HepG2 (cell line): ENCODE results near the gene TYMS. TPM values are rescaled to one million over a fixed set of nuclear protein-coding genes. Genes with fewer than 3 reads are reported as not detected.

Experiments used
- ATAC-seq: fragments of 200-7000 bp; cut with Tn5 transposase; 3 replicates; pipeline ENCODE4 v1.9.1; 2020; ENCODE audit warnings: mild to moderate bottlenecking, moderate library complexity
- BruUV-seq: library from RNA; stranded (reverse); fragments of 400-500 nt; replicated peaks from 2 replicates; lab custom pipeline; 2021; lab: Mats Ljungman, UMichigan
- CTCF ChIA-PET: fragments of 300-600 bp; formaldehyde crosslinking; extraction: SDS; loops from one replicate; lab custom pipeline; 2021; ENCODE audit warnings: low total read pairs, inconsistent platforms, low intra/inter-chr PET ratio; lab: Yijun Ruan, JAX
- POLR2A ChIA-PET: fragments of 350-600 bp; sonication (Branson Sonifier 250); formaldehyde crosslinking; loops from one replicate; lab custom pipeline; 2020; ENCODE audit warnings: antibody characterized with exemption, inconsistent platforms; lab: Yijun Ruan, JAX
- DNase-seq: peaks from one replicate; pipeline ENCODE4 v3.0.0-alpha.2; 2015; ENCODE audit warnings: low spot score
- FAIRE-seq: peaks from 3 replicates; lab custom pipeline; 2011; peaks lifted over from hg19 to GRCh38; lab: Jason Lieb, UNC
- H2AFZ ChIP-seq: one replicate; pipeline ENCODE4 v1.6.1; 2011; ENCODE audit warnings: low read length, inconsistent platforms
- H3K27ac ChIP-seq: fragments of 300-600 bp; 3 replicates; pipeline ENCODE4 v1.8.0; 2011; ENCODE audit warnings: mixed run types, mild to moderate bottlenecking, mixed read lengths, low read length, inconsistent platforms; ENCODE audit not compliant: insufficient read depth; ENCODE audit errors: extremely low read length
- H3K27me3 ChIP-seq, 2 experiments: fragments of 200-600 bp in 1 of 2; 2 replicates in 1 of 2; 3 replicates in 1 of 2; pipeline versions ENCODE4 v1.6.0 to v1.8.0; 2011; ENCODE audit warnings: low read length in 2 of 2, mild to moderate bottlenecking in 2 of 2, moderate library complexity in 2 of 2, inconsistent platforms in 1 of 2; ENCODE audit not compliant: insufficient read depth in 2 of 2, control insufficient read depth in 1 of 2
- H3K36me3 ChIP-seq, 2 experiments: fragments of 200-600 bp in 1 of 2; replicated peaks in 1 of 2; 2 replicates in 1 of 2; 3 replicates in 1 of 2; pipeline versions ENCODE4 v1.5.1 to v1.8.0; 2011; ENCODE audit warnings: low read length in 2 of 2, inconsistent platforms in 1 of 2; ENCODE audit not compliant: insufficient read depth in 2 of 2, control insufficient read depth in 1 of 2
- H3K4me1 ChIP-seq: 2 replicates; pipeline ENCODE4 v1.5.1; 2012; ENCODE audit warnings: low read length, inconsistent platforms; ENCODE audit not compliant: insufficient read depth
- H3K4me2 ChIP-seq: 2 replicates; pipeline ENCODE4 v1.6.0; 2011; ENCODE audit warnings: low read depth, low read length, inconsistent platforms
- H3K4me3 ChIP-seq, 3 experiments: fragments of 200-600 bp in 1 of 3; sonication (generic), shearing (Covaris generic) in 1 of 3; replicated peaks in 1 of 3; 2 replicates each; pipeline ENCODE4 v1.5.1; 2011 to 2016; ENCODE audit warnings: low read length in 3 of 3, inconsistent platforms in 2 of 3, low read depth in 2 of 3, mild to moderate bottlenecking in 2 of 3, control low read depth in 1 of 3, mixed read lengths in 1 of 3; ENCODE audit not compliant: insufficient read depth in 1 of 3
- H3K79me2 ChIP-seq: one replicate; pipeline ENCODE4 v1.6.1; 2011; ENCODE audit warnings: low read length, inconsistent platforms; ENCODE audit not compliant: insufficient read depth
- H3K9ac ChIP-seq: 2 replicates; pipeline ENCODE4 v1.6.0; 2011; ENCODE audit warnings: mild to moderate bottlenecking, low read depth, low read length, inconsistent platforms; ENCODE audit not compliant: insufficient read depth
- H3K9me3 ChIP-seq: 2 replicates; pipeline ENCODE4 v1.5.1; 2012; ENCODE audit warnings: mild to moderate bottlenecking, low read length
- H4K20me1 ChIP-seq: 2 replicates; pipeline ENCODE4 v1.6.0; 2011; ENCODE audit warnings: inconsistent platforms, mild to moderate bottlenecking, low read length, moderate library complexity; ENCODE audit not compliant: insufficient read depth
- CREM ChIP-seq, 2 experiments: sonication (generic) in 1 of 2; formaldehyde crosslinking in 1 of 2; IDR thresholded peaks; 2 replicates each; pipeline versions ENCODE4 v1.4.0 to v1.6.1; 2016 to 2020; ENCODE audit warnings: antibody characterized with exemption in 1 of 2, mild to moderate bottlenecking in 1 of 2, missing genetic modification reagents in 1 of 2
- CTCF ChIP-seq: sonication (generic); formaldehyde crosslinking; IDR thresholded peaks from 2 replicates; pipeline ENCODE4 v1.5.0; 2020; ENCODE audit warnings: mild to moderate bottlenecking, missing genetic modification reagents, moderate library complexity
- GTF3A ChIP-seq: sonication (generic); formaldehyde crosslinking; conservative IDR thresholded peaks from 2 replicates; pipeline ENCODE4 v1.4.0; 2020; ENCODE audit warnings: mild to moderate bottlenecking, missing genetic modification reagents
- HNF1B ChIP-seq: sonication (generic); formaldehyde crosslinking; IDR thresholded peaks from 2 replicates; pipeline ENCODE4 v1.5.1; 2020; ENCODE audit warnings: mild to moderate bottlenecking, moderate library complexity, missing genetic modification reagents
- KDM5A ChIP-seq: fragments of 200-600 bp; sonication (generic); IDR thresholded peaks from 2 replicates; pipeline ENCODE4 v1.7.0; 2018; ENCODE audit warnings: antibody characterized with exemption, mild to moderate bottlenecking, low read length, borderline replicate concordance
- SALL1 ChIP-seq: sonication (generic); formaldehyde crosslinking; IDR thresholded peaks from 2 replicates; pipeline ENCODE4 v1.8.0; 2022; ENCODE audit warnings: mild to moderate bottlenecking, missing genetic modification reagents
- SRY ChIP-seq: sonication (generic); formaldehyde crosslinking; IDR thresholded peaks from 2 replicates; pipeline ENCODE4 v1.8.0; 2022; ENCODE audit warnings: mild to moderate bottlenecking, missing genetic modification reagents
- TARDBP ChIP-seq: sonication (generic); formaldehyde crosslinking; IDR thresholded peaks from 2 replicates; pipeline ENCODE4 v1.8.0; 2022; ENCODE audit warnings: mild to moderate bottlenecking, missing genetic modification reagents
- ZNF24 ChIP-seq: fragments of 450-650 bp; IDR thresholded peaks from 2 replicates; pipeline ENCODE4 v1.6.1; 2017; ENCODE audit warnings: antibody characterized with exemption, mild to moderate bottlenecking
- ZNF333 ChIP-seq: sonication (generic); formaldehyde crosslinking; IDR thresholded peaks from 2 replicates; pipeline ENCODE4 v1.4.0; 2020; ENCODE audit warnings: mild to moderate bottlenecking, missing genetic modification reagents, borderline replicate concordance
- ZNF564 ChIP-seq: sonication (generic); formaldehyde crosslinking; IDR thresholded peaks from 2 replicates; pipeline ENCODE4 v1.8.1; 2023; ENCODE audit warnings: mild to moderate bottlenecking, missing genetic modification reagents
- ZNF678 ChIP-seq: sonication (generic); formaldehyde crosslinking; IDR thresholded peaks from 2 replicates; pipeline ENCODE4 v1.4.0; 2020; ENCODE audit warnings: mild to moderate bottlenecking, missing genetic modification reagents
- ZNF788 ChIP-seq: sonication (generic); formaldehyde crosslinking; IDR thresholded peaks from 2 replicates; pipeline ENCODE4 v1.5.0; 2020; ENCODE audit warnings: mild to moderate bottlenecking, missing genetic modification reagents, borderline replicate concordance
- WGBS: methylation state at CpG from one replicate; pipeline ENCODE4 v1.1.6; 2017; ENCODE audit warnings: low lambda C conversion rate; 5-methylcytosine and 5-hydroxymethylcytosine counted together
- in situ Hi-C: cut with HindIII; loops from 2 replicates; pipeline ENCODE4 v1.10.0; 2017; ENCODE audit warnings: low pct_unique_long_range_greater_than_20kb; ENCODE audit not compliant: extremely low pct_ligation_motif_present
- intact Hi-C: fragments of 100-400 bp; cut with micrococcal nuclease; formaldehyde crosslinking; loops from one replicate; pipeline ENCODE4 v1.10.0; 2022; ENCODE audit not compliant: unreplicated experiment
- polyA plus RNA-seq, 8 experiments: library from polyadenylated mRNA; depleted of rRNA in 3 of 8; stranded (reverse) in 7 of 8; unstranded in 1 of 8; fragments of >200 nt; fragmentation: Illumina TruSeq in 4 of 8; extraction: Trizol in 4 of 8; gene quantifications; 2 replicates each; pipeline versions ENCODE4 v1.2.1 to v1.2.3, GENCODE V29; 2011 to 2016; ENCODE audit warnings: low read depth in 4 of 8, missing spikeins in 1 of 8, mixed read lengths in 1 of 8; ENCODE audit not compliant: insufficient read depth in 1 of 8
- total RNA-seq, 5 experiments: library from RNA; depleted of rRNA; stranded (reverse); fragments of >200 nt; fragmentation: Illumina TruSeq; extraction: Trizol; gene quantifications; 2 replicates each; pipeline ENCODE4 v1.2.3, GENCODE V29; 2016; ENCODE audit warnings: low read depth in 1 of 5
- TF ChIP-seq, protein P1 (sequence below): IDR thresholded peaks from 2 replicates; pipeline ENCODE4 v1.6.1; 2012; ENCODE audit warnings: inconsistent platforms
- TF ChIP-seq, protein P2 (sequence below), 2 experiments: sonication (generic) in 1 of 2; formaldehyde crosslinking in 1 of 2; IDR thresholded peaks; 2 replicates each; pipeline versions ENCODE4 v1.4.0 to v1.6.1; 2018 to 2020; ENCODE audit warnings: missing genetic modification reagents in 2 of 2, borderline replicate concordance in 1 of 2, low read depth in 1 of 2, mild to moderate bottlenecking in 1 of 2, missing biosample characterization in 1 of 2

TYMS gene
- total and polyA plus RNA-seq, 2 of the 13 experiments (the other 11 are each of a cell fraction or from before 2014, with no cell fraction given), result 80.1 to 106 TPM

DNA sequence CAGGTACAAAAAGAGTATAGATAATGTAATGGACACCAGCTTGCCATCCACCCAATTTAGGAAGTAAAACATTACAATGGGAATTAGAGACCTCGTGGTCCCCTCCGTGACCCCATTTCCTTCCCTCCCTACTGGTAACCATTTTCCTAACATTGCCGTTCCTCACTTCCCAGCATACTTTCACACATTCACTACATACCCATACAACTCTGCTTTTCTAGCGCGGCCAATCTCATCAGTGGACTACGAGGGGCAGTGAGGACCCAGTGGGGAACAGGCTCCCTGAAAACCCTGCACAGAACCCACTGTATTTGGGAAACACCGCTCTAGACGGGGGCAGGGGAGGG is 53.8 kb downstream of the TYMS start (continued):
- TF ChIP-seq HNF1B (CRISPR knock-in tag) (0 out of 2 replicates have a peak, but pooled peaks have one; percentile 32), SALL1 (CRISPR knock-in tag) (peak; percentile 22; the same call in 1 of the 2 replicates), SRY (CRISPR knock-in tag) (0 out of 2 replicates have a peak, but pooled peaks have one; percentile 20)

DNA sequence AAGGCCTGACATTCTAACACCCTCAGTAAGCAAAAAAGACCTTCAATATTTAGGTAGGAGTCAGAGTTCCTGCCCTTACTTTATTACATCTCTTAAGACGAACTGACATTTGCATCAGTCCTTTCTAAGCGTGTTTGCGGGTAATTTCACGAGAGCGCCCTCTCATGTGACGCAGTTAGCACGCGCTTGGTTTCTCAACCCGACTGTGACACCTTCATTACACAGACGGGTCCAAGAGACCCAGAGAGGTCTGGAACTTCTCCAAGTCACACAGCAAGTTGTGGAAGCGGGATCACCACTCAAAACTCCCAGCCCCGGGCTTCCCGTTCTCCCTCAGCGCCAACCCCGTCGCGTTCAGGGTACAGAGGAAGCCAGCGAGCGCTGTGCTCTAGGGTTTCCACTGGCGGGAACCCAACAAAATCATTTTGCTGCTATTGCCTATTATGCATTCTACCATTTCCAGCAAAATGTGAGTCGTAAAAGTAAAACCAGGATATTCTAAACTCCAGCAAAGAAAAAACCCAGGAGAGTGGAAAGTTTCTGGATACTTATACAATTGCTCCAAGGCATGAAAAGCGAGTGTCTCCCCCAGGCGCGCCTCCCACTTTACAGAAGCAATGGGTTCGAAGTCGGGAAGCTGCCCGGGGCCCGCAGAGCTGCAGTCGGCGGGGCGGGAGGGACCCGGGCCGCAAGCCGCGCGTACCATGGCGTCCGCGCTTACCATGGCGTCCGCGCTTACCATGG is 54.4 kb downstream of the TYMS start:
- intact Hi-C loops (loop anchor here (2.0 kb wide), 1 partner anchor 53 kb away; no protein-coding TSS in a partner anchor), in situ Hi-C loops (no loop called here)
- Histone ChIP-seq H3K27ac (peak overlapping the region; percentile 70), H3K4me1 (peaks cover 28% of the 10 kb centered on the region), H3K4me2 (peak overlapping the region; percentile 96), H3K27me3 (no peaks in the 10 kb centered on the region), H3K4me3 (peak overlapping the region; percentile 65 to 79 (median 72)), H3K36me3 (peaks cover 0 to 12% of the 10 kb centered on the region in 2 experiments; a peak in 4 of 5 replicates), H3K9me3 (no peaks in the 10 kb centered on the region), H4K20me1 (no peaks in the 10 kb centered on the region), H3K79me2 (peaks cover 36% of the 10 kb centered on the region), H3K9ac (peak overlapping the region; percentile 82), H2AFZ (no peak overlapping the region)
- TSS peak; percentile 66 for BruUV-seq
- under 1% methylated on average over 25 of the region's 42 CpGs for WGBS
- CTCF ChIA-PET, result interaction anchor here (0.7 to 1.5 kb wide), 4 partner anchors 18 to 127 kb away, joined by 3 to 6 read pairs (median 3); no protein-coding TSS in a partner anchor
- POLR2A ChIA-PET, result interaction anchor here (0.9 to 2.1 kb wide), 8 partner anchors 9 to 120 kb away, joined by 3 to 33 read pairs (median 6); partner anchors contain the start of gene TYMS
- peak; percentile 50 for FAIRE-seq
- ATAC-seq, result peak; percentile 17
- peak; percentile 60 for DNase-seq
- TF ChIP-seq ZNF564 (CRISPR knock-in tag) (0 out of 2 replicates have a peak, but pooled peaks have one; percentile 31), ZNF788 (peak; percentile 64; the same call in 1 of the 2 replicates), TARDBP (0 out of 2 replicates have a peak, but pooled peaks have one; percentile 15), CREM (IDR thresholded peaks at IDR 0.05) (peak; percentile 57), CREM (CRISPR knock-in tag; IDR thresholded peaks at IDR 0.05) (no peak), ZNF333 (0 out of 2 replicates have a peak, but pooled peaks have one; percentile 6), CTCF (CRISPR knock-in tag) (peak; percentile 58), GTF3A (0 out of 2 replicates have a peak, but pooled peaks have one; percentile 35), KDM5A (peak; percentile 29; the same call in 1 of the 2 replicates), ZNF678 (CRISPR knock-in tag) (no peak), ZNF24 (no peak)
- TF ChIP-seq, protein P1, sequence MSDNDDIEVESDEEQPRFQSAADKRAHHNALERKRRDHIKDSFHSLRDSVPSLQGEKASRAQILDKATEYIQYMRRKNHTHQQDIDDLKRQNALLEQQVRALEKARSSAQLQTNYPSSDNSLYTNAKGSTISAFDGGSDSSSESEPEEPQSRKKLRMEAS, result peak; percentile 55; the same call in 1 of the 2 replicates
- TF ChIP-seq, protein P2, sequence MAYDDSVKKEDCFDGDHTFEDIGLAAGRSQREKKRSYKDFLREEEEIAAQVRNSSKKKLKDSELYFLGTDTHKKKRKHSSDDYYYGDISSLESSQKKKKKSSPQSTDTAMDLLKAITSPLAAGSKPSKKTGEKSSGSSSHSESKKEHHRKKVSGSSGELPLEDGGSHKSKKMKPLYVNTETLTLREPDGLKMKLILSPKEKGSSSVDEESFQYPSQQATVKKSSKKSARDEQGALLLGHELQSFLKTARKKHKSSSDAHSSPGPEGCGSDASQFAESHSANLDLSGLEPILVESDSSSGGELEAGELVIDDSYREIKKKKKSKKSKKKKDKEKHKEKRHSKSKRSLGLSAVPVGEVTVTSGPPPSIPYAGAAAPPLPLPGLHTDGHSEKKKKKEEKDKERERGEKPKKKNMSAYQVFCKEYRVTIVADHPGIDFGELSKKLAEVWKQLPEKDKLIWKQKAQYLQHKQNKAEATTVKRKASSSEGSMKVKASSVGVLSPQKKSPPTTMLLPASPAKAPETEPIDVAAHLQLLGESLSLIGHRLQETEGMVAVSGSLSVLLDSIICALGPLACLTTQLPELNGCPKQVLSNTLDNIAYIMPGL (CRISPR knock-in tag; IDR thresholded peaks at IDR 0.05; ENCODE audit: borderline replicate concordance in 1 of 2, low read depth in 1 of 2), result peak; percentile 45 to 52
